ENCODE data around the gene ZNF559.
"Not testable (repeated sequence)": the region's sequence is repeated elsewhere in the genome, so short reads cannot be mapped to it uniquely, and the experiment has no call there.

The ZNF559 gene

GRCh38 chr19:9323919-9324583 is at the start of gene ZNF559:
ZNF559 (plus strand) TSS chr19:9324179; CDS start chr19:9338550, 14,371 bp downstream.
- H3K4me3 ChIP-seq (ENCODE audit: low read length), result peak within 1 kb of the TSS; percentile 82
- H3K4me2 ChIP-seq (ENCODE audit: low read depth, low read length), result peak within 1 kb of the TSS; percentile 90
- H3K9ac ChIP-seq (ENCODE audit: low read length), result peak within 1 kb of the TSS; percentile 51; the same call in 1 of the 2 replicates
- H3F3A ChIP-seq (ENCODE audit: insufficient read depth, low read length), result peaks cover 11% of the 10 kb centered on the region
- H3K9me3 ChIP-seq (replicated peaks; ENCODE audit: insufficient read depth, low read length), result no peaks in the 10 kb centered on the region
- H3K27me3 ChIP-seq (replicated peaks; ENCODE audit: insufficient read depth, low read length), result no peaks in the 10 kb centered on the region
- DNase-seq, result peak; percentile 96
- H4K20me1 ChIP-seq (ENCODE audit: insufficient read depth, low read length), result no peaks in the 10 kb centered on the region
- no peaks in the 10 kb centered on the region for H3K9me2 ChIP-seq (replicated peaks; ENCODE audit: insufficient read depth, low read length)
- H3K27ac ChIP-seq (ENCODE audit: low read length), result peak within 1 kb of the TSS; percentile 78
- H2AFZ ChIP-seq (ENCODE audit: low read length), result peak within 1 kb of the TSS; percentile 98
- H3K4me1 ChIP-seq (ENCODE audit: low read length), result peaks cover 5% of the 10 kb centered on the region; the same call in 1 of the 2 replicates
- H3K36me3 ChIP-seq (replicated peaks; ENCODE audit: insufficient read depth, low read length), result 0 out of 2 replicates have a peak, but pooled peaks cover 3% of the 10 kb centered on the region
- TF ChIP-seq EZH2 (optimal IDR thresholded peaks at IDR 0.05; ENCODE audit: low read depth, low read length) (no peak), CTCF (IDR thresholded peaks at IDR 0.05; ENCODE audit: low read length) (peak; percentile 23; the same call in 1 of the 2 replicates), EZH2phosphoT487 (IDR thresholded peaks at IDR 0.05; ENCODE audit: low read length) (no peak)
- H3K79me2 ChIP-seq (ENCODE audit: low read length), result 0 out of 2 replicates have a peak, but pooled peaks cover 5% of the 10 kb centered on the region

GRCh38 chr19:9283485-9283884 is 40.5 kb upstream of the ZNF559 start:
- not testable (repeated sequence) for H3K79me2 ChIP-seq (ENCODE audit: low read length); H3F3A ChIP-seq (ENCODE audit: insufficient read depth, low read length); H3K27ac ChIP-seq (ENCODE audit: low read length); H3K9me2 ChIP-seq (replicated peaks; ENCODE audit: insufficient read depth, low read length); H2AFZ ChIP-seq (ENCODE audit: low read length); H3K4me2 ChIP-seq (ENCODE audit: low read depth, low read length); H3K4me1 ChIP-seq (ENCODE audit: low read length); H4K20me1 ChIP-seq (ENCODE audit: insufficient read depth, low read length); H3K9ac ChIP-seq (ENCODE audit: low read length); H3K27me3 ChIP-seq (replicated peaks; ENCODE audit: insufficient read depth, low read length); H3K36me3 ChIP-seq (replicated peaks; ENCODE audit: insufficient read depth, low read length); DNase-seq; H3K9me3 ChIP-seq (replicated peaks; ENCODE audit: insufficient read depth, low read length); H3K4me3 ChIP-seq (ENCODE audit: low read length)

GRCh38 chr19:9289231-9289884 is 34.6 kb upstream of the ZNF559 start:
- H3F3A ChIP-seq (ENCODE audit: insufficient read depth, low read length), result no peaks in the 10 kb centered on the region
- H3K79me2 ChIP-seq (ENCODE audit: low read length), result no peaks in the 10 kb centered on the region
- no peak overlapping the region for H3K4me2 ChIP-seq (ENCODE audit: low read depth, low read length)
- no peak for DNase-seq
- TF ChIP-seq CTCF (IDR thresholded peaks at IDR 0.05; ENCODE audit: low read length) (no peak), EZH2 (optimal IDR thresholded peaks at IDR 0.05; ENCODE audit: low read depth, low read length) (no peak), EZH2phosphoT487 (IDR thresholded peaks at IDR 0.05; ENCODE audit: low read length) (no peak)
- H3K27me3 ChIP-seq (replicated peaks; ENCODE audit: insufficient read depth, low read length), result no peaks in the 10 kb centered on the region
- no peaks in the 10 kb centered on the region for H4K20me1 ChIP-seq (ENCODE audit: insufficient read depth, low read length)
- H3K9me2 ChIP-seq (replicated peaks; ENCODE audit: insufficient read depth, low read length), result no peaks in the 10 kb centered on the region
- H3K9ac ChIP-seq (ENCODE audit: low read length), result no peak overlapping the region
- no peak overlapping the region for H3K4me3 ChIP-seq (ENCODE audit: low read length)
- no peaks in the 10 kb centered on the region for H3K36me3 ChIP-seq (replicated peaks; ENCODE audit: insufficient read depth, low read length)
- no peaks in the 10 kb centered on the region for H3K4me1 ChIP-seq (ENCODE audit: low read length)
- no peak overlapping the region for H3K27ac ChIP-seq (ENCODE audit: low read length)
- H2AFZ ChIP-seq (ENCODE audit: low read length), result no peak overlapping the region
- no peaks in the 10 kb centered on the region for H3K9me3 ChIP-seq (replicated peaks; ENCODE audit: insufficient read depth, low read length)

- H3K9me2 ChIP-seq (replicated peaks; ENCODE audit: insufficient read depth, low read length), result no peaks in the 10 kb centered on the region
- DNase-seq, result no peak
- H2AFZ ChIP-seq (ENCODE audit: low read length), result no peak overlapping the region
- H3K79me2 ChIP-seq (ENCODE audit: low read length), result no peaks in the 10 kb centered on the region
- H3K9me3 ChIP-seq (replicated peaks; ENCODE audit: insufficient read depth, low read length), result no peaks in the 10 kb centered on the region
- no peak overlapping the region for H3K27ac ChIP-seq (ENCODE audit: low read length)
- H3K27me3 ChIP-seq (replicated peaks; ENCODE audit: insufficient read depth, low read length), result no peaks in the 10 kb centered on the region
- TF ChIP-seq EZH2 (optimal IDR thresholded peaks at IDR 0.05; ENCODE audit: low read depth, low read length) (no peak), CTCF (IDR thresholded peaks at IDR 0.05; ENCODE audit: low read length) (no peak), EZH2phosphoT487 (IDR thresholded peaks at IDR 0.05; ENCODE audit: low read length) (no peak)
- no peaks in the 10 kb centered on the region for H3K4me1 ChIP-seq (ENCODE audit: low read length)
- no peak overlapping the region for H3K4me2 ChIP-seq (ENCODE audit: low read depth, low read length)
- no peak overlapping the region for H3K4me3 ChIP-seq (ENCODE audit: low read length)
- no peaks in the 10 kb centered on the region for H3K36me3 ChIP-seq (replicated peaks; ENCODE audit: insufficient read depth, low read length)
- no peaks in the 10 kb centered on the region for H3F3A ChIP-seq (ENCODE audit: insufficient read depth, low read length)
- no peaks in the 10 kb centered on the region for H4K20me1 ChIP-seq (ENCODE audit: insufficient read depth, low read length)
- H3K9ac ChIP-seq (ENCODE audit: low read length), result no peak overlapping the region
Measured at GRCh38 chr19:9295411-9295849, 28.5 kb upstream of the ZNF559 start.
